ENCODE results near the gene GNL1.
"Not testable (repeated sequence)": the region's sequence is repeated elsewhere in the genome, so short reads cannot be mapped to it uniquely, and the experiment has no call there.

GNL1 gene

DNA sequence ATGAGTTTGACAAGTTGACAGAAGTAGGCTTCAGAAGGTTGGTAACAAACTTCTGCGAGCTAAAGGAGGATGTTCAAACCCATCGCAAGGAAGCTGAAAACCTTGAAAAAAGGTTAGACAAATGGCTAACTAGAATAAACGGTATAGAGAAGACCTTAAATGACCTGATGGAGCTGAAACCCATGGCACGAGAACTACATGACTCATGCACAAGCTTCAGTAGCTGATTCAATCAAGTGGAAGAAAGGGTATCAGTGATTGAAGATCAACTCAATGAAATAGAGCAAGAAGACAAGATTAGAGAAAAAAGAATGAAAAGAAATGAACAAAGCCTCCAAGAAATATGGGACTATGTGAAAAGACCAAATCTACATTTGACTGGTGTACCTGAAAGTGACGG is 34.3 kb downstream of the GNL1 start:
- not testable (repeated sequence) for DNase-seq

DNA sequence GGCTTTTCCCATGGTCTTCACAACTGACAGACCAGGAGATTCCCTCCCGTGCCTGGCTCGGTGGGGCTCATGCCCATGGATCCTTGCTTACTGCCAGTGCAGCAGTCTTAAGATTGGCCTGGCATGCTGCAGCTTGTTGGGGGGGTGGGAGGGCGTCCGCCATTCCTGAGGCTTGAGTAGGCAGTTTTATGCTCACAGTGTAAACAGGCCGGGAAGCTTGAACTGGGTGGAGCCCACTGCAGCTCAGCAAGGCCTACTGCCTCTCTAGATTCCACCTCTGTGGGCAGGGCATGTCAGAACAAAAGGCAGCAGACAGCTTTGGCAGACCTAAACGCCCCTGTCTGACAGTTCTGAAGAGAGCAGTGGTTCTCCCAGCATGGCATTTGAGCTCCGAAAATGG is 35.2 kb downstream of the GNL1 start:
- not testable (repeated sequence) for DNase-seq

DNA sequence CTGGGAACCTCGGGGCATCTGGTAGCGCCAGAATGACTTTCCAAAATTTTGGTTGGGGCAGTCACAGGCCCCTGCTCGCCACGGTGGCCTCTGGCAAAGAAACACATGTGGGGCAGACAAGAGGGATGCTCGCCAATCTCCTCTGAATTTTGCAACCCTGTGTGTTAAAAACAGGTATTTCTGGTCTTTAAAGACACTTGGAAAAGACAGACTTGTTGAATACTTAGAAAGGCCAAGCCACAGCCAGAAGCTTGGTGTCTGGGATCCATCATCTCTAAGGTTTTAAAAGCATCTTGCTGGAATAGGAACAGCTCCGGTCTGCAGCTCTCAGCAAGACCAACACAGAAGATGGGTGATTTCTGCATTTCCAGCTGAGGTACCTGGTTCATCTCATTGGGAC is 35.8 kb downstream of the GNL1 start:
- no peak for DNase-seq

DNA sequence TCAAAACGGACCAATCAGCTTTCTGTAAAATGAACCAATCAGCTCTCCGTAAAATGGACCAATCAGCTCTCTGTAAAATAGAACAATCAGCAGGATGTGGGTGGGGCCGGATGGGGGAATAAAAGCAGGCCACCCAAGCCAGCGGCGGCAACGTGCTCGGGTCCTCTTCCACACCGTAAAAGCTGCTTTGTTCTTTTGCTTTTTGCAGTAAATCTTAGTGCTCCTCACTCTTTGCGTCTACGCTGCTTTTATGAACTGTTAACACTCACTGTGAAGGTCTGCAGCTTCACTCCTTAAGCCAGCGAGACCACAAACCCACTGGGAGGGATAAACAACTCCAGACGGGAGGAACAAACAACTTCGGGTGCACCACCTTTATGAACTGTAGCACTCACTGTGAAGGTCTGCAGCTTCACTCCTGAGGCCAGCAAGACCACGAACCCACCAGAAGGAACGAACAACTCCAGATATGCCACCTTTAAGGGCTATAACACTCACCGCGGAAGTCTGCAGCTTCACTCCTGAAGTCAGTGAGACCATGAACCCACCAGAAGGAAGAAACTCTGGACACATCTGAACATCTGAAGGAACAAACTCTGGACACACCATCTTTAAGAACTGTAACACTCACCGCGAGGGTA is 37.7 kb downstream of the GNL1 start:
- peak; percentile 41 for DNase-seq

DNA sequence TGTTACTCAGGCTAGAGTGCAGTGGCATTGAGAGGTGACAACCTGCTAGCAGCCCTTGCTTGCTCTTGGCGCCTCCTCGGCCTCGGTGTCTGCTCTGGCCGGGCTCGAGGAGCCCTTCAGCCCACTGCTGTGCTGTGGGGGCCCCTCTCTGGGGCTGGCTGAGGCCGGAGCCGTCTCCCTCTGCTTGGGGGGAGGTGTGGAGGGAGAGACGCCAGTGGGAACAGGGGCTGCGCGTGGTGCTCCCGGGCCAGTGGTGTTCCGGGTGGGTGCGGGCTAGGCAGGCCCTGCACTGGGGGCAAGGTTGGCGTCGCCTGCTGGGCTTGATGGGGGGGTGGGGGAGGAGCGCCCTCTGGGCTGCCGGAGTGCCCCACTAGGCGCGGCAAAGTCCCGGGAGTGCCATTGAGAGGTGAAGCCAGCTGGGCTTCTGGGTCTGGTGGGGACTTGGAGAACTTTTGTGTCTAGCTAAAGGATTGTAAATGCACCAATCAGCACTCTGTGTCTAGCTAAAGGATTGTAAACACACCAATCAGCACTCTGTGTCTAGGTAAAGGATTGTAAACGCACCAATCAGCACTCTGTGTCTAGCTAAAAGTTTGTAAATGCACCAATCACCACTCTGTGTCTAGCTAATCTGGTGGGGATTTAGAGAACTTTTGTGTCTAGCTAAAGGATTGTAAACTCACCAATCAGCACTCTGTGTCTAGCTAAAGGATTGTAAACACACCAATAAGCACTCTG is 38.4 kb downstream of the GNL1 start:
- DNase-seq: not testable (repeated sequence)

DNA sequence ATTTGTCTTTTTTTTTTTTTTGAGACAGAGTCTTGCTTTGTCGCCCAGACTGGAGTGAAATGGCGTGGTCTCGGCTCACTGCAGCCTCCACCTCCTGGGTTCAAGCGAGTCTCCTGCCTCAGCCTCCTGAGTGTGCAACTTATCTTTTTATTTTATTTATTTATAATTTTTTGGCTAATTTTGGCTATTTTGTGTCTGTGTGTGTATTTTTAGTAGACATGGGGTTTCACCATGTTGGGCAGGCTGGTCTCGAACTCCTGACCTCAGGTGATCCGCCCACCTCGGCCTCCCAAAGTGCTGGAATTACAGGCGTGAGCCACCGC is 39.6 kb downstream of the GNL1 start:
- not testable (repeated sequence) for DNase-seq

DNA sequence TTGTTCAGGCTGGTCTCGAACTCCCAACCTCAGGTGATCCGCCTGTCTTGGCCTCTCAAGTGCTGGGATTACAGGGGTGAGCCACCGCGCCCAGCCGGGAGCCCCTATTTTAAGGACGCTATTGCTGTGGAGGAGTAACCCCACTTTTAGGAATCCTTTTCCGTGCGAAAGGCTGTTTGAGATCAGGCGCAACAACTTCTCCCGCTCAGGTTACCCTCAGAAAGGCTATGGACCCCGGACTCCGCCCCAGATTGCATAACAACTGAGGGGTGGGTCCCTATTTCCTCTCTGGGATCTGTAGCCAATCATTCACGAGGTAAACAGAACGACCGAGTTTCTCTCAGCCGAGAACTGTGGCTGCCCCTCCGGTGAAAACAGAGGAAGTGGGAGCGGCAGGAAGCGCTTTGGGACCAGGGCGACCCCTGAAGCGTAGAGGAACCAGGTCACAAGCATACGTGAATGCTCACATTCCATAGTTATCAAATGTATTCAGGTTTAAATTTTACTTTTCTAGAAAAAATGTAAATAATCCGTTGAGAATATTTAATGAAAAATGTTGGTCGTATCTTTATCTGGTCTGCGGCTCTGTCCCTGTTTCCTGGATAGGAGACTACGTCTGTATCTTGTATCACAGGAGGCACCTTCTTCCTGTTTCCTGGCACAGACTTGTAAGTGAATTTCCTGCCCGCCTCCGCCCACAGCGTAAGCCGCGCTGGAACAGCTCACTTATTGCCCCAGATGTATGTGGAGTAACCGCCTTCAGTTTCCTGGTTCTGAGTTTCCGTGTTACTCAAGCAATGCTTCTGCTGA is 40.1 kb downstream of the GNL1 start:
- DNase-seq: peak; percentile 97

DNA sequence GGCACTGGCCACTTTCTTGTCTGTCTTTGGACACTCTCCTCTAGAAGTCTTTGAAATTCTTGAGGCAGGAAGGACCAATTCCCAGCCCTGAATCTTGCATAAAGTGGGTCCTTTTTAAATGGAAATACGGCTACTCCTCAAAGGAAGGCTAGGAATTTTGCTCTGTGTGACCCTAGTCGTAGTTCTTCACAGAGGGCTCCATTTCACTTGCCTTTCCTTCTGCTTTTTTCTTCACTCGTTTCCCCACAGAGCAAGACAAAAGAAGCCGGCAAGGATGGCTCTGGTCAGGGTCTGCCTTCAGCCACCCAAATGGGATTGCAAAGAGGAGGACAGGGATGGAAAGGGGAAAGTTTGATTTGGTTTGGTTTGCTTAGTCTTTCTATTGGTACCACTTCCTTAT is 41.2 kb downstream of the GNL1 start:
- DNase-seq: no peak

DNA sequence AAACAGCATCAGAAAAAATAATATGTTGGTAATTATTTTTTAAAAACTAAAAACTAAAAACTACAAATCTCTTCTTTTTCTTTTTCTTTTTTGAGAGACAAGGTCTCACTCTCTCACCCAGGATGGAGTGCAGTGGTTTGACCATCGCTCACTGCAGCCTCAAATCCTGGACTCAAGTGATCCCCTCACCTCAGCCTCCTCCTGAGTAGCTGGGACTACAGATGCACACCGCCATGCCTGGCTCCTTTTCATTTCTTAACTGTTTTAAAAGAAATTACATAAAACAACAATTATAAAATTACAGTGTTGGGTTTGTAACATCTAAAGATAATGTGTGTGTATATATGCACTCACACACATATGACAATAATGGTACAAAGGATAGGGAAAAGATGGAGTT is 42.8 kb downstream of the GNL1 start:
- DNase-seq: no peak

DNA sequence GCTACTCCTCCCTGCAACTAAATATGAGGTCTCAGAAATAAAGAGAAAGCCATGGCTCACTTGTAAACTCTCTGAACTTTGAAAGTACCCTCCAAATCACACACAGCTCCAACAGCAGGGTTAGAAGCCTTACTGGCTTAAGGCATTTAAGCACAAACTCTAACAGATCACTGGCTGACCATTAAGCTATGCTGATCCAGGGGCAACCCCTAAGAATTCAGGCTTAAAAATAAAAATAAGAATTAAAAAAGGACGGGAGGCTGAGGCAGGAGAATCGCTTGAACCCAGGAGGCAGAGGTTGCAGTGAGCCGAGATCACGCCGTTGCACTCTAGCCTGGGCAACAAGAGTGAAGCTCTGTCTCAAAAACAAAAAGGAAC is 45.1 kb downstream of the GNL1 start:
- DNase-seq: no peak

DNA sequence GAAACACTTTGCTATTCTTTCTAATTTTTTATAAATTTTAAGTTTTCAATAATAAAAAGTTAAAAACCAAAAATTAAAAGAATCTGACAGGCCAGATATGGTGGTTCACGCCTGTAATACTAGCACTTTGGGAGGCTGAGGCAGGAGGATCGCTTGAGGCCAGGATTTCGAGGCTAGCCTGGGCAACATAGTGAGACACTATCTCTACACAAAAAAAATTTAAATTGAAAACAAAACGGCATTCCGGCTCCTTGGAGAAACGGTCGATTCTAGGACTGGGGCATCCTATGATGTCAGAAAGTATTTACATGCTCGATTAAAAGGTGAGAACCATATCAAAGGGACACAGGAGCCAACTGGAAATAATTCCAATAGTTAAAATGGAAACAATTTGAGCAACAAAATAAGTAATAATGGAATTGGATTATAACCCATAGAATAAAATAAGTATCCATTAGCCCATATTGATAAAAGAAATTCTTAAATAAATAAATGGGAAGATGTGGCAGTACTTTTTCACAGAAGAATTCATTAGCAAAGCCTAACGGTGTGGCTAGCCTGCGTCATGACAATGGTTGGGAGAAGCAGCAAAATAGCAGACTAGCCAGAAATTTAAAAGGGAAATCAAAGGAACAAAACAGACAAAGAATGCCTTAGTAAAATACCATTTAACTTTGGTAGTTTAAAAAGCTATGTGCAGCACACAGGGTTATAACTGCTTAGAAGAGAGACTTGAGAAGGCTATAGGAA is 45.7 kb downstream of the GNL1 start:
- no peak for DNase-seq

DNA sequence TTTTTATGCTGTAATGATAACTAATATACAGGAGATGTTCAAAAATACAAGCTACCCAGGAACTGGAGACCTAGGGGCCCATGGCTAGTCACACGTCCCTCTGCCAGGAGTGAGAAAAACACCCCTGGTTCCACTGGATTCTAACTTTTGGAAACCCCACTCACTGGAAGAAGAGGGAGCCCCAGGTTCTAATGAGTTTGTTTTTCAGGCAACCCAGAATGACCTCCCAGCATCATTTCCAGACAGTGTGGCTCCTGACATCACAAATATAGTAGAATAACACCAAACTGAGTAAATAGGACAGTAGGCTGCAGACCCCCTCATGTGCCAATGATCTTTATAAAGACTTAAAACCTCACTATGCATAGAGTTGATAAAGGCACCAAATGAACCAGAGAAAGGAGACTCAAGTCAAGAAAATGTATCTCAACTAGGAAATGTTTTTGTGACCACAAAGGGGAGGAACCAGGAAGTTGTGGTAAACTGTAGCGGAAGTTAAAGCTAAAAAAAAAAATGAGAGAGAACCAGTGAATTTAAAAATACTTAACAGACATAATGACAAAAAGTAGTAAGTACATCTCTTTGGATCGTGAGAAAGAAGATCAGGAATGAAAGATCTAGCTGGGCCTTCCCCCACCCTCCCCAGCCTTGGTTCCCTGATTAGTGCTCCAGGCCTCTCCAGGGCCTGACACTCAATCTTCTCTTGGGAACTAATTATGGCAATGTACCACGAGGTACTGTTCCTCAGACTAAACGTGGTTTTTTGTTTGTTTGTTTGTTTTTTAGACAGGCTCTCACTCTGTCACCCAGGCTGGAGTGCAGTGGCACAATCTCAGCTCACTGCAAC is 47.2 kb downstream of the GNL1 start:
- DNase-seq: peak; percentile 87

DNA sequence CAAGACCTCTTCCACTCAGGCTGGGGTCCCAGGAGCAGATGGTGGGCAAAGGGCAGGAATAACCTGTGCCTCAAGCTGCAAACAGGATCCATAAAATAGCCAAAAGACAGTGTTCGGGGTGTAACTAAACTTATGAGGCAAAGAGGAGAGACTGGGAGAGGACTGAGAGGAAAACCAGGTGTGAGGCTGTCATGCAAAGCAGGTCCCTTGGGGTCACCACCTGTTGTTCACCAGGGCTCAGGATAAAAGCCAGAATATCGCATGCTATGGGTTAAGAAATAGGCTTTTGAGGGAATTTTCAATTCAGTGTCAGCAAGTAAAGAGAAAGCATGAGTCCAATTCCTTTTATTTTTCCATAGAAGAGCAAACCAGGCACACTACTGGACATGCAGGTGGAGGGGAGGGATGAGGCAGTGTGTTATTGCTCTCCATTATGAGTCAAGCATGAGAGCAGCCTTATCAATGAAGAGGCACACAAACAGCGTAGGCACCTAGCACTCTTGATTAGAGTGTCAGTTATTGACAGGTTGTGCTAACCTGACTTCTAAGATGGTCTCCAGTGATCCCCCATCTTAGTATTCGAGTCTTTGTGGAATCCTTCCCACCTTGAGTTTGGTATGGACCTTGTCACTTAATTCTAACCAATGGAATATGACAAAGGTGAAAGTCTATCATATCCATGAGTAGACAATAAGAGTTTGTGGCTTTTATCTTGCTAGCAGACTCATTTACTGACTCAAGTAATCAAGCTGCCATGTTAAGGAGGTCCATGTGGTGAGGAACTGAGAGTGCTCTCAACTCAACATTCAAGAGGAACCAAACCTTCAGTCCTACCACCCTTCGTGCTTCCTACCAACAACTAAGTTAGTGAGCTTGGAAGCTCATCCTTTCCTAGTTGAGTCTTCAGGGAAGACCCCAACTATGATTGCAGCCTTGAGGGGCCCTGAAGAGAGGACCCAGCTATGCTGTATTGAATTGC is 48.2 kb downstream of the GNL1 start:
- DNase-seq: no peak

DNA sequence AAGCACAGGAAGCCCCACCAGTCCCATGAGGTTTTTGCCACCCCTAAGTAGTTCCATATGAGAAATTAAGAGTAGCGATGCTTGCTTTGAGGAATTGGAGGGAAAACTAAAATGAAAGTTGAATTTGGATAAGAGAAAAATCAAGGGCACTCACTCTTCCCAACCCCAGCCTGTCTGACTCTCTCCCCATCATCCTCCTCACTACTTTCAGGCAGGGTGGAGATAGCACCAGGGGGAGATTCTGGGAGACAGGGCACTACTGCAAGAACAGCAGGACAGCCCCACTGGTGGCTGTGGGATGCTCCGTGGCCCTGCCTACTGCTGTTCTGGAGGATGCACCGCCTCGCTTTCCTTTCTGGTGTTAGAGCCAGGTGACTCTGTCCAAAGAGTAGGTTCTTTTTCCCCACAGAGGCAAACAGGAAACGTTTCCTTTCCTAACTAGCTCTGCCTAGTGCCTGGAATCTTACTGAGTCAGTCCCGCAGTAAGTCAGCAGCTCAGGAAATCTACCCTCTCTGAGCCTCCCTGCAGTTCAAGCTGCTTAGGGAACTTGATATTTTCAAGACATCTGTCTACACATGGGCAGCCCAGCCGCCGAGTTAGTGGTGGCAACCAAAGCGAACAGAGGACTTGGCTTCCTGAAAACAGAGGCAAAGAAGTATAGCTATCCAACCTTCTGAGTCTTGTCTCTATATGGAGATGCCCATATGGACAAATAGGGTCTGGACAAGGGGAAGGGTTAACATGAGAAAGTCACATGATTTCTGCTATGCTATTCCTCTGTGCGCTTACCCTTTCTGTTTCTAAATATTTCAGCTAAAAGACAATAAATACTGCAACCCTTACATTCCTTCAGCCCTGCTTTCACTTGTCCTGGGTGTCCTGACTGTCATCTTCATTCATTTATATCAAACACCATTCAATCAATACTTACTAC is 55.6 kb downstream of the GNL1 start:
- no peak for DNase-seq

DNA sequence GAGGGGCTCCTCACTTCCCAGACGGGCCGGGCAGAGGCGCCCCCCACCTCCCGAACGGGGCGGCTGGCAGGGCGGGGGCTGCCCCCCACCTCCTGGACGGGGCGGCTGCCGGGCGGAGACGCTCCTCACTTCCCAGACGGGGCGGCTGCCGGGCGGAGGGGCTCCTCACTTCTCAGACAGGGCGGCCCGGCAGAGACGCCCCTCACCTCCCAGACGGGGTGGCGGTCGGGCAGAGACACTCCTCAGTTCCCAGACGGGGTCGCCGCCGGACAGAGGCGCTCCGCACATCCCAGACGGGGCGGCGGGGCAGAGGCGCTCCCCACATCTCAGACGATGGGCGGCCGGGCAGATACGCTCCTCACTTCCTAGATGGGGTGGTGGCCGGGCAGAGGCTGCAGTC is 57.6 kb downstream of the GNL1 start:
- not testable (repeated sequence) for DNase-seq

DNA sequence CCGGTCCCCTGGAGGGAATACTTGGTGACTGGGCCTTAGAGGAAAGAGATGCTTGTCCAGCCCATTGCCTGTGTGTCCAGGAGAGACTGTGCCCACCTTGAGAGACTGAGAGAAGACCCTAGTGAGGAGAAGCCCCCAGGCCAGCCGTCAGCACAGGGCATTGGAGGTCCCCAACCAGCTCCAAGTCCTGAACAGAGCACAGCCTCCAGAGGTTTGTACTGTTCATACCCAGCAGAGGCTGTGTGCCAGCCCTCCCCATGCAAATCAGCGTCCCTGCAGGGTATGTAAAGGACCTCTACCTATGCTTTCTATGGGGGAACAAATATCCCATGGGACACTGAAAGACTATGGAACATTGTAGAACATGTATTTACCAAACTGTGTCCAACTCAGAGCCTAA is 58.6 kb downstream of the GNL1 start:
- DNase-seq: no peak

DNA sequence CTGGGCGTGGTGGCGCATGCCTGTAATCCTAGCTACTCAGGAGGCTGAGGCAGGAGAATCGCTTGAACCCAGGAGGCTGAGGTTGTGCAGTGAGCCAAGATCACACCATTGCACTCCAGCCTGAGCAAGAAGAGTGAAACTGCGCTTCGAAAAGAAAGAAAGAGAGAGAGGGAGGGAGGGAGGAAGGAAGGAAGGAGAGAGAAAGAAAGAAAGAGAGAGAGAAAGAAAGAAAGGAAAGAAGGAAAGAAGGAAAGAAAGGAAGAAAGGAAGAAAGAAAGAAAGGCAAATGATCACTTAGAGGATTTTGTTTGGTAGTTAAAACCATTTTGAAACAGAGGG is 59.1 kb downstream of the GNL1 start:
- not testable (repeated sequence) for DNase-seq

DNA sequence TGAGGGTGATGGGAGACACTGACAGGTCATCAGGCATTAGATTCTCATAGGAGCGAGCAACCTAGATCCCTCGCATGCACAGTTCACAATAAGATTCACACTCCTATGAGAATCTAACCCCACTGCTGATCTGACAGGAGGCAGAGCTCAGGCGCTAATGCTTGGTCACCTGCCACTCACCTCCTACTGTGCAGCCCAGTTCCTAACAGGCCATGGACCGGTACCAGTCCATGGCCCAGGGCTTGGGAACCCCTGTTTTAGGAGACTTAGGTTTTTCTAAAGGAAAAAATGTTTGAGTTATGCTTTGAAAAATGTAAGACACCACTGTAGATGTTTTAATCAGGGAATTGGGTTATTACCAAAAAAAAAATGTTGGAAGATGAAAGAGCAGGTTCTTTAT is 60.3 kb downstream of the GNL1 start:
- DNase-seq: no peak

DNA sequence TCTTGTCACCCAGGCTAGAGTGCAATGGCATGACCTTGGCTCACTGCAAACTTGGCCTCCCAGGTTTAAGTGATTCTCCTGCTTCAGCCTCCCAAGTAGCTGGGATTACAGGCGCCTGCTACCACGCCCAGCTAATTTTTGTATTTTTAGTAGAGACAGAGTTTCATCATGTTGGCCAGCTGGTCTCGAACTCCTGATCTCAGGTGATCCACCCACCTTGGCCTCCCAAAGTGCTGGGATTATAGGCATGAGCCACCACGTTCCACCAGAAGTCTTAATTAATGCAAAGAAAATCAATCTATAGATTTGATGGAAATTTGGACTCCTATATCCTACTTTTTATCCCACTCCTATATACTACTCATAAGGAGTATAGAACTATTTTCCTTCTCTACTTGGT is 61.2 kb downstream of the GNL1 start:
- not testable (repeated sequence) for DNase-seq

DNA sequence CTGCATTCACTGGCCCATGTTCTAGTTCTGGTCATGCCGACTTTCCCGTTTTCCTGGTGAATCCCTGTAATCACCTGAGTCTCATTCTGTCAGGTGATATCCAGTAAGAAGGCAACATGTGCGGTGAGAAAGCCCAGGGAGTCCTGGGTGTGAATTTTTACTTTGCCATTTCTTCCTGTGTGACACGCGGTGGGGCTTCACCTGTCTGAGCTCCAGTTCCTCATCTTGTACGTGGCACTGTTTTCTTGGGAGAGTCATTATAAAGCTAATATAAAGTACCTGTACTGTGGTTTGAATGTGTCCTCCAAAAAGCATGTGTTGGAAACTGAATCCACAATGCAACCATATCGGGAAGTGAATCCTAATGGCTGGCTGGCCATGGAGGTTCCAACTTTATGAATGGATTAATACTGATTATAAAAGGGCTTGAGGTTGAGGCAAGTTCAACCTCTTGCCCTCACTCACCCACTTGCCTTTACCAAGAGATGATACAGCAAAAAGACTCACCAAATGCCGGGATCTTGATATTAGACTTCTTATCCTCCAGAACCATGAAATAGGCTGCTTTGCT is 61.9 kb downstream of the GNL1 start:
- DNase-seq: no peak

Data from activated CD4-positive, alpha-beta T cell treated with anti-CD3 and anti-CD28 coated beads, Interleukin-10, Interleukin-2, amounts not matched to agents 100 ng/mL and 50 ng/mL, durations not matched to agents 16 hours and 8 hours (primary cell).